HCT116 (cell line): ENCODE measurements around the gene CHD2.

Experiments used
- EGR1 ChIP-seq: IDR thresholded peaks from 2 replicates; pipeline ENCODE4 v1.6.1; 2012; ENCODE audit warnings: low read depth
- ELF1 ChIP-seq: IDR thresholded peaks from 2 replicates; pipeline ENCODE4 v1.6.1; 2012; ENCODE audit warnings: low read depth, borderline replicate concordance
- EZH2 ChIP-seq: fragments of 200-600 bp; sonication (generic); IDR thresholded peaks from 2 replicates; pipeline ENCODE4 v1.6.1; 2017; ENCODE audit warnings: antibody characterized with exemption, mixed run types
- JUND ChIP-seq: IDR thresholded peaks from 2 replicates; pipeline ENCODE4 v1.6.1; 2012
- POLR2A ChIP-seq: IDR thresholded peaks from 2 replicates; pipeline ENCODE4 v1.7.0; 2011; ENCODE audit warnings: borderline replicate concordance; ENCODE audit not compliant: insufficient read depth, insufficient read length; ENCODE audit errors: extremely low read depth
- POLR2AphosphoS5 ChIP-seq: IDR thresholded peaks from 2 replicates; pipeline ENCODE4 v1.6.1; 2011; ENCODE audit warnings: mild to moderate bottlenecking, low read depth, low read length, moderate library complexity
- SIN3A ChIP-seq: IDR thresholded peaks from 2 replicates; pipeline ENCODE4 v1.6.1; 2012; ENCODE audit warnings: low read depth
- SRF ChIP-seq: IDR thresholded peaks from 2 replicates; pipeline ENCODE4 v1.6.1; 2012; ENCODE audit warnings: low read depth
- TCF7L2 ChIP-seq: IDR thresholded peaks from 2 replicates; pipeline ENCODE4 v1.7.0; 2011; ENCODE audit warnings: borderline replicate concordance, inconsistent platforms; ENCODE audit not compliant: insufficient read depth, insufficient read length; ENCODE audit errors: extremely low read depth
- ZNF274 ChIP-seq: fragments of 200-500 bp; sonication (Bioruptor generic); IDR thresholded peaks from 2 replicates; pipeline ENCODE4 v1.6.1; 2014; ENCODE audit warnings: mild to moderate bottlenecking, low read depth, low read length, inconsistent platforms
- TF ChIP-seq, protein P1 (sequence below), 3 experiments: fragments of 200-600 bp in 1 of 3; sonication (generic) in 1 of 3; IDR thresholded peaks in 2 of 3; conservative IDR thresholded peaks in 1 of 3; 2 replicates each; pipeline ENCODE4 v1.5.1; 2012 to 2017; ENCODE audit warnings: low read depth in 2 of 3, low read length in 2 of 3, antibody characterized with exemption in 1 of 3, borderline replicate concordance in 1 of 3, control low read depth in 1 of 3, mild to moderate bottlenecking in 1 of 3, mixed read lengths in 1 of 3, mixed run types in 1 of 3, moderate library complexity in 1 of 3; ENCODE audit not compliant: insufficient read depth in 1 of 3
- TF ChIP-seq, protein P2 (sequence below): IDR thresholded peaks from 2 replicates; pipeline ENCODE4 v1.6.1; 2012

DNA sequence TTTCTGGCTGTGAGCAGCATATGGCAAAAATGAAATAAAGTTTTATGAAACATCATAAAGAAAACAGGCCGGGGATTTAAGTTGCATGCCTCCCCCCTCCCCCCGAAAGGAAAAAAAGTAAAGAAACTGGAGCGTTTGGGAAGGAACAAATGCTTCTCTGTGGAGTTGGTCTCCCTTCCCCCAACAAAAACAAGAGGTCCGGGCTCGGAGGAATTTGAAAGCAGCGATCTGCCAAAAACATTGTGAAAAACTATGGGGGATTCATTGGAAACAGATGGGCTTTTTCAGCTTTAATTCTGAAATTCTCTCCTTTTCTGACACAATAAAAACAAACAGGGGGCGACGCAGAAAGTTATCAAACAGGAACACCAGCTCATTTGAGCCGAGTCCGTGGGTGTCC lies 171.9 kb downstream of the CHD2 start:
- TF ChIP-seq EZH2 (no peak), SIN3A (no peak), ZNF274 (no peak), TCF7L2 (no peak), POLR2AphosphoS5 (no peak), POLR2A (no peak), EGR1 (no peak), ELF1 (no peak), JUND (no peak), SRF (no peak)
- TF ChIP-seq, protein P1, sequence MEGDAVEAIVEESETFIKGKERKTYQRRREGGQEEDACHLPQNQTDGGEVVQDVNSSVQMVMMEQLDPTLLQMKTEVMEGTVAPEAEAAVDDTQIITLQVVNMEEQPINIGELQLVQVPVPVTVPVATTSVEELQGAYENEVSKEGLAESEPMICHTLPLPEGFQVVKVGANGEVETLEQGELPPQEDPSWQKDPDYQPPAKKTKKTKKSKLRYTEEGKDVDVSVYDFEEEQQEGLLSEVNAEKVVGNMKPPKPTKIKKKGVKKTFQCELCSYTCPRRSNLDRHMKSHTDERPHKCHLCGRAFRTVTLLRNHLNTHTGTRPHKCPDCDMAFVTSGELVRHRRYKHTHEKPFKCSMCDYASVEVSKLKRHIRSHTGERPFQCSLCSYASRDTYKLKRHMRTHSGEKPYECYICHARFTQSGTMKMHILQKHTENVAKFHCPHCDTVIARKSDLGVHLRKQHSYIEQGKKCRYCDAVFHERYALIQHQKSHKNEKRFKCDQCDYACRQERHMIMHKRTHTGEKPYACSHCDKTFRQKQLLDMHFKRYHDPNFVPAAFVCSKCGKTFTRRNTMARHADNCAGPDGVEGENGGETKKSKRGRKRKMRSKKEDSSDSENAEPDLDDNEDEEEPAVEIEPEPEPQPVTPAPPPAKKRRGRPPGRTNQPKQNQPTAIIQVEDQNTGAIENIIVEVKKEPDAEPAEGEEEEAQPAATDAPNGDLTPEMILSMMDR (IDR thresholded peaks at IDR 0.05 in 2 of 3, conservative IDR thresholded peaks at IDR 0.05 in 1 of 3; ENCODE audit: borderline replicate concordance in 1 of 3, insufficient read depth in 1 of 3, low read depth in 2 of 3, low read length in 2 of 3), result no peak
- TF ChIP-seq, protein P2, sequence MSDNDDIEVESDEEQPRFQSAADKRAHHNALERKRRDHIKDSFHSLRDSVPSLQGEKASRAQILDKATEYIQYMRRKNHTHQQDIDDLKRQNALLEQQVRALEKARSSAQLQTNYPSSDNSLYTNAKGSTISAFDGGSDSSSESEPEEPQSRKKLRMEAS, result no peak
